OCI-LY7 (cell line): Measurements from ENCODE around the gene TXNDC11. TPM values are rescaled to one million over a fixed set of nuclear protein-coding genes. Genes with fewer than 3 reads are reported as not detected.

Experiments
- BruUV-seq: library from RNA; stranded (reverse); fragments of 400-500 nt; replicated peaks from 2 replicates; lab custom pipeline; 2021; lab: Mats Ljungman, UMichigan
- CTCF ChIA-PET: fragments of 300-600 bp; sonication (Branson Sonifier 250); formaldehyde crosslinking; loops from one replicate; lab custom pipeline; 2022; ENCODE audit warnings: antibody characterized with exemption; ENCODE audit not compliant: unreplicated experiment; lab: Charles Lee
- POLR2A ChIA-PET: fragments of 300-600 bp; sonication (Branson Sonifier 250); formaldehyde crosslinking; loops from one replicate; lab custom pipeline; 2022; ENCODE audit warnings: antibody characterized with exemption; lab: Charles Lee
- DNase-seq: peaks from one replicate; pipeline ENCODE4 v3.0.0-alpha.2; 2015; ENCODE audit warnings: low spot score
- H2AFZ ChIP-seq: fragments of 200-600 bp; sonication (generic), shearing (Covaris generic); 2 replicates; pipeline ENCODE4 v1.6.1; 2014; ENCODE audit warnings: mild to moderate bottlenecking, antibody characterized with exemption, low read length, moderate library complexity
- H3K27ac ChIP-seq: fragments of 200-600 bp; sonication (generic); 2 replicates; pipeline ENCODE4 v1.5.1; 2014; ENCODE audit warnings: mixed run types, low read depth, mild to moderate bottlenecking, moderate library complexity, low read length, inconsistent platforms; ENCODE audit not compliant: poor library complexity, severe bottlenecking
- H3K36me3 ChIP-seq: fragments of 200-600 bp; sonication (generic); 2 replicates; pipeline ENCODE4 v1.6.1; 2014; ENCODE audit warnings: mild to moderate bottlenecking, antibody characterized with exemption, low read length, moderate library complexity, mixed read lengths; ENCODE audit not compliant: insufficient read depth
- H3K4me1 ChIP-seq: fragments of 200-600 bp; sonication (generic); 2 replicates; pipeline ENCODE4 v1.5.1; 2014; ENCODE audit warnings: mild to moderate bottlenecking, low read length; ENCODE audit not compliant: insufficient read depth, poor library complexity, severe bottlenecking
- H3K4me2 ChIP-seq: fragments of 200-600 bp; sonication (generic); 2 replicates; pipeline ENCODE4 v1.6.1; 2014; ENCODE audit warnings: mild to moderate bottlenecking, low read length
- H3K4me3 ChIP-seq: fragments of 200-600 bp; sonication (generic); 2 replicates; pipeline ENCODE4 v1.5.1; 2014; ENCODE audit warnings: mild to moderate bottlenecking, low read depth, low read length; ENCODE audit not compliant: poor library complexity, severe bottlenecking
- H3K79me2 ChIP-seq: fragments of 200-600 bp; sonication (generic); 2 replicates; pipeline ENCODE4 v1.6.1; 2016; ENCODE audit warnings: low read depth, mild to moderate bottlenecking, low read length, moderate library complexity, mixed read lengths; ENCODE audit not compliant: insufficient read depth
- H3K9me2 ChIP-seq: fragments of 200-600 bp; sonication (generic); 2 replicates; pipeline ENCODE4 v1.6.1; 2016; ENCODE audit warnings: mild to moderate bottlenecking, low read length, mixed read lengths; ENCODE audit not compliant: insufficient read depth
- H3K9me3 ChIP-seq: fragments of 200-600 bp; sonication (generic); 2 replicates; pipeline ENCODE4 v1.6.1; 2014; ENCODE audit warnings: mild to moderate bottlenecking, mixed run types, low read length, mixed read lengths
- H4K20me1 ChIP-seq: fragments of 200-600 bp; sonication (generic); 2 replicates; pipeline ENCODE4 v1.6.1; 2014; ENCODE audit warnings: mild to moderate bottlenecking, antibody characterized with exemption, low read length, moderate library complexity, mixed read lengths; ENCODE audit not compliant: insufficient read depth
- EZH2phosphoT487 ChIP-seq: fragments of 200-600 bp; sonication (generic); IDR thresholded peaks from 2 replicates; pipeline ENCODE4 v1.6.1; 2018; ENCODE audit warnings: low read depth, borderline replicate concordance, mild to moderate bottlenecking, mixed run types, antibody characterized with exemption, low read length, moderate library complexity, mixed read lengths
- intact Hi-C: fragments of 100-400 bp; cut with micrococcal nuclease; formaldehyde crosslinking; loops from one replicate; pipeline ENCODE4 v1.10.0; 2022; ENCODE audit not compliant: unreplicated experiment
- total RNA-seq, 2 experiments: library from RNA; depleted of rRNA in 1 of 2; stranded (reverse); fragments of >200 nt in 1 of 2; shearing (Covaris generic) in 1 of 2; gene quantifications; 2 replicates each; pipeline ENCODE4 v1.2.3, GENCODE V29; 2014 to 2022
- TF ChIP-seq, protein P1 (sequence below): fragments of 200-600 bp; sonication (generic); conservative IDR thresholded peaks from 2 replicates; pipeline ENCODE4 v1.5.1; 2014; ENCODE audit warnings: mild to moderate bottlenecking, antibody characterized with exemption, low read length, moderate library complexity, mixed read lengths

Gene TXNDC11
- total RNA-seq, 2 experiments from 2014 or later = 88.6 to 96.0 TPM

DNA sequence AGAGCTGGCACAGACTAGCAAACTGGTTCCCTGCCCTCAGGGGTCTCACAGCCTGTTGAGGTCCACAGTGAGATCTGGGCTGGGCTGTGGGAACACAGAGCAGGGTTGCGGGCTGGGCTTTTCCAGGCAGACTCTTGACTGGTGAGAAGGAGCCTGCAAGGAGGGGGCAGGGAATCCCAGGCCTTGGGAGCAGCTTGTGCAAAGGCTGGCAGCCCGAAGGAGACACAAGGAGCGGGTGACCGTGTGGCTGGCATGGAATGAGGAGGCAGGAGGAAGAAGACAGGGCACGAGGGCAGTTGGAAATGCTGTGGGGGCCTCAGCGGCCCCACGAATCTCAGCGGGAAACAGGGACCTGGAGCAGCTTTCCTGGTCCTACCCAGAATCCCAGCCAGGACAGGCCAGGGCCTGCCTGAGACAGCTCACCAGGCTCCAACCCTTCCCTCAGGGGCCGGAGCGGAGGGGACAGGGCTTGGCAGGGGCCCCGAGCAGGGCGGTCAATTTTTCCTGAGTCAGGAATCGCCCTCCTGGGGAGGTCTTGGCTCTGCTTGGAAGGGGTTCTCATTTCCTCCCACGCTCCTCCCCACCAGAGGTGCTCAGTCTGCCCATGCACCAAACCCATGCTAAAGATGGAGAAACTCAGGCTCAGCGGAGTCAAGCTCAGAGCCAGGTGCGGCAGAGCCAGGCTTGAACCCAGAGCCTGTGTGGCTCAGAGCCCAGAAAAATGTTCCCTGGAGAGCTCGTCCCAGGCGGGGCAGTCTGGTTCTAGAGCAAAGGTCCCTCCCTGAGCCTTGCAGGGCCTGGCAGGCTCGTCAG lies 83.6 kb downstream of the TXNDC11 start:
- H3K4me3 ChIP-seq = no peak overlapping the region
- no peak for DNase-seq
- H3K79me2 ChIP-seq = no peaks in the 10 kb centered on the region
- H2AFZ ChIP-seq = no peak overlapping the region
- H4K20me1 ChIP-seq = no peaks in the 10 kb centered on the region
- BruUV-seq = no TSS peak
- H3K36me3 ChIP-seq = no peaks in the 10 kb centered on the region
- no peak overlapping the region for H3K27ac ChIP-seq
- intact Hi-C loops = no loop called here
- H3K9me2 ChIP-seq = no peaks in the 10 kb centered on the region
- no peaks in the 10 kb centered on the region for H3K9me3 ChIP-seq
- CTCF ChIA-PET = interaction anchor here (0.9 to 1.0 kb wide), 2 partner anchors 10 to 56 kb away, joined by 3 read pairs; no protein-coding TSS in a partner anchor
- H3K4me2 ChIP-seq = no peak overlapping the region
- no peak for TF ChIP-seq EZH2phosphoT487
- TF ChIP-seq, protein P1, sequence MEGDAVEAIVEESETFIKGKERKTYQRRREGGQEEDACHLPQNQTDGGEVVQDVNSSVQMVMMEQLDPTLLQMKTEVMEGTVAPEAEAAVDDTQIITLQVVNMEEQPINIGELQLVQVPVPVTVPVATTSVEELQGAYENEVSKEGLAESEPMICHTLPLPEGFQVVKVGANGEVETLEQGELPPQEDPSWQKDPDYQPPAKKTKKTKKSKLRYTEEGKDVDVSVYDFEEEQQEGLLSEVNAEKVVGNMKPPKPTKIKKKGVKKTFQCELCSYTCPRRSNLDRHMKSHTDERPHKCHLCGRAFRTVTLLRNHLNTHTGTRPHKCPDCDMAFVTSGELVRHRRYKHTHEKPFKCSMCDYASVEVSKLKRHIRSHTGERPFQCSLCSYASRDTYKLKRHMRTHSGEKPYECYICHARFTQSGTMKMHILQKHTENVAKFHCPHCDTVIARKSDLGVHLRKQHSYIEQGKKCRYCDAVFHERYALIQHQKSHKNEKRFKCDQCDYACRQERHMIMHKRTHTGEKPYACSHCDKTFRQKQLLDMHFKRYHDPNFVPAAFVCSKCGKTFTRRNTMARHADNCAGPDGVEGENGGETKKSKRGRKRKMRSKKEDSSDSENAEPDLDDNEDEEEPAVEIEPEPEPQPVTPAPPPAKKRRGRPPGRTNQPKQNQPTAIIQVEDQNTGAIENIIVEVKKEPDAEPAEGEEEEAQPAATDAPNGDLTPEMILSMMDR = no peak
- POLR2A ChIA-PET = interaction anchor here (0.7 to 2.1 kb wide), 5 partner anchors 8 to 408 kb away, joined by 3 to 6 read pairs (median 4); no protein-coding TSS in a partner anchor
- H3K4me1 ChIP-seq = peaks cover 24% of the 10 kb centered on the region

DNA sequence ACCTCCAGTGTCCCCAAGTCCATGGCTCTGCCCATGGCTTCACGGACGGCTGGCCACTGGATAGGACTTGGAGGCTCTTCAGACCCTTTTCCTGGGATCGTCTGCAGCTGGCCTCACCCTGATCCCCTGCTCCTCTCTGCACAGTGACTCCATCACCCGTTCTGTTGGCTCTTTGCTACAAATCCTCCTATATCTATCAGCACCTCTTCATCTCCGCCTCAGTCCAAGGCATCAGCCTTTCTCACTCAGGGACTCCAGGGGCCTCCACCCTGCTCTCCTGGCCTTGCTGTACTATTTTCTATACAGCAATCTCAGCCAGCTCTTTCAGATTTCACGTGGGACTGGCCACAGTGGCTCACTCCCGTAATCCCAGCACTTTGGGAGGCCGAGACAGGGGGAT lies 85.1 kb downstream of the TXNDC11 start:
- Histone ChIP-seq H3K4me1 (peaks cover 15% of the 10 kb centered on the region), H3K4me3 (no peak overlapping the region), H3K27ac (no peak overlapping the region), H2AFZ (no peak overlapping the region), H3K9me3 (no peaks in the 10 kb centered on the region), H3K79me2 (no peaks in the 10 kb centered on the region), H3K4me2 (no peak overlapping the region), H3K36me3 (no peaks in the 10 kb centered on the region), H4K20me1 (no peaks in the 10 kb centered on the region), H3K9me2 (no peaks in the 10 kb centered on the region)
- BruUV-seq = no TSS peak
- intact Hi-C loops = no loop called here
- POLR2A ChIA-PET = no interaction called here
- CTCF ChIA-PET = no interaction called here
- TF ChIP-seq EZH2phosphoT487 = no peak
- TF ChIP-seq, protein P1 = no peak
- DNase-seq = no peak

DNA sequence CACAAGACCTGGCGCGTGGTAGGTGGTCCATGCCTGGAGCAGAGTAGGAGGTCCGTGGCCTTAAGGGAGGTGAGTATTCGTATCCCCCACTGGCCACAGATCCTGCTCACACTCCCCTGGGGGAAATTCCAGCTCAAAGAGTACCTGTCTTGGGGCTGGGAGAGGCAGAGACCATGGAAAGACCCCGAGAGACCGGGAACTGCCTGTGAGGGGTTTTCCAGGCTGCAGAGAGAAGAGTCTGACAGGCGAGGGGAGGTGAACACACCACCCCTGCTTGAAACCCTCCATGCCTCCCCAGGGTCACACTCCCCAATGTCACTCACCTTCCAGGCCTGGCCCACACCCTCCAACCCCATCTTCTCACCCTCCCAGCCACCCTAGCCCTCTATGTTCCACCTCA lies 87.0 kb downstream of the TXNDC11 start:
- H3K36me3 ChIP-seq = no peaks in the 10 kb centered on the region
- BruUV-seq = no TSS peak
- no peaks in the 10 kb centered on the region for H3K9me2 ChIP-seq
- H2AFZ ChIP-seq = 0 out of 2 replicates have a peak overlapping the region, but pooled peaks have one; percentile 9
- CTCF ChIA-PET = no interaction called here
- H3K4me2 ChIP-seq = peak overlapping the region; percentile 19; the same call in 1 of the 2 replicates
- intact Hi-C loops = no loop called here
- H3K4me3 ChIP-seq = no peak overlapping the region
- H3K9me3 ChIP-seq = no peaks in the 10 kb centered on the region
- POLR2A ChIA-PET = interaction anchor here (2.0 kb wide), 1 partner anchor 9 kb away, joined by 7 read pairs; no protein-coding TSS in a partner anchor
- TF ChIP-seq EZH2phosphoT487 = no peak
- TF ChIP-seq, protein P1 = no peak
- no peaks in the 10 kb centered on the region for H4K20me1 ChIP-seq
- no peak overlapping the region for H3K27ac ChIP-seq
- no peaks in the 10 kb centered on the region for H3K79me2 ChIP-seq
- no peak for DNase-seq
- peaks cover 32% of the 10 kb centered on the region for H3K4me1 ChIP-seq
